MCF 10A (cell line): ENCODE results near the gene MIB2. TPM values are rescaled to one million over a fixed set of nuclear protein-coding genes. Genes with fewer than 3 reads are reported as not detected.

Source experiments
- BruUV-seq: library from RNA; stranded (reverse); fragments of 400-500 nt; replicated peaks from 2 replicates; lab custom pipeline; 2021; lab: Mats Ljungman, UMichigan
- CTCF ChIA-PET: fragments of 300-600 bp; sonication (Branson Sonifier 250); formaldehyde crosslinking; extraction: SDS; loops from one replicate; lab custom pipeline; 2021; ENCODE audit warnings: antibody characterized with exemption, inconsistent platforms; lab: Yijun Ruan, JAX
- POLR2A ChIA-PET: fragments of 300-600, 350-650 bp; sonication (Branson Sonifier 250); formaldehyde crosslinking; extraction: SDS; loops from one replicate; lab custom pipeline; 2020; ENCODE audit warnings: antibody characterized with exemption, inconsistent platforms; lab: Yijun Ruan, JAX
- DNase-seq: peaks from one replicate; pipeline ENCODE4 v3.0.0-alpha.2; 2018; ENCODE audit not compliant: unreplicated experiment
- H3K27ac Mint-ChIP-seq: one replicate; pipeline ENCODE4 v1.8.0; 2022; ENCODE audit warnings: mild to moderate bottlenecking, low read depth, mixed read lengths; ENCODE audit not compliant: unreplicated experiment
- H3K27me3 Mint-ChIP-seq: one replicate; pipeline ENCODE4 v1.8.0; 2022; ENCODE audit warnings: mixed read lengths; ENCODE audit not compliant: insufficient read depth, unreplicated experiment
- H3K36me3 Mint-ChIP-seq: one replicate; pipeline ENCODE4 v1.8.0; 2022; ENCODE audit warnings: mild to moderate bottlenecking, moderate library complexity, mixed read lengths; ENCODE audit not compliant: insufficient read depth, unreplicated experiment
- H3K4me1 Mint-ChIP-seq: one replicate; pipeline ENCODE4 v1.8.0; 2022; ENCODE audit warnings: mixed read lengths; ENCODE audit not compliant: insufficient read depth, unreplicated experiment
- H3K4me3 Mint-ChIP-seq: one replicate; pipeline ENCODE4 v1.8.0; 2022; ENCODE audit warnings: mild to moderate bottlenecking, moderate library complexity, mixed read lengths; ENCODE audit not compliant: unreplicated experiment
- H3K9me3 Mint-ChIP-seq: one replicate; pipeline ENCODE4 v1.8.0; 2022; ENCODE audit warnings: mixed read lengths; ENCODE audit not compliant: unreplicated experiment
- CTCF ChIP-seq: fragments of 200-600 bp; IDR thresholded peaks from one replicate; pipeline ENCODE4 v1.8.0; 2022; ENCODE audit warnings: antibody characterized with exemption, mild to moderate bottlenecking; ENCODE audit not compliant: unreplicated experiment
- intact Hi-C: fragments of 100-400 bp; cut with micrococcal nuclease; formaldehyde crosslinking; loops from 2 replicates; pipeline ENCODE4 v1.14.1; 2022
- total RNA-seq: library from RNA; stranded (reverse); gene quantifications from 2 replicates; pipeline ENCODE4 v1.2.3, GENCODE V29; 2022

MIB2 gene
- total RNA-seq, 1 experiment from 2014 or later, result 46.4 TPM

GRCh38 chr1:1618396-1619068 is 3.2 kb downstream of the MIB2 start:
- ChIA-PET CTCF (interaction anchor here (0.6 kb wide), 1 partner anchor 177 kb away, joined by 3 read pairs; no protein-coding TSS in a partner anchor), POLR2A (no interaction called here)
- intact Hi-C loops, result no loop called here
- Mint-ChIP-seq H3K9me3 (no peaks in the 10 kb centered on the region), H3K36me3 (peaks cover 7% of the 10 kb centered on the region), H3K4me1 (peaks cover 12% of the 10 kb centered on the region), H3K27me3 (no peaks in the 10 kb centered on the region), H3K27ac (no peak overlapping the region), H3K4me3 (no peak overlapping the region)
- BruUV-seq, result no TSS peak
- no peak for TF ChIP-seq CTCF
- no peak for DNase-seq

- POLR2A ChIA-PET, result no interaction called here
- Mint-ChIP-seq H3K36me3 (peaks cover 7% of the 10 kb centered on the region), H3K4me1 (no peaks in the 10 kb centered on the region), H3K9me3 (no peaks in the 10 kb centered on the region), H3K27ac (no peak overlapping the region), H3K27me3 (no peaks in the 10 kb centered on the region), H3K4me3 (no peak overlapping the region)
- CTCF ChIA-PET, result interaction anchor here (0.6 kb wide), 1 partner anchor 498 kb away, joined by 3 read pairs; no protein-coding TSS in a partner anchor
- no peak for TF ChIP-seq CTCF
- DNase-seq, result no peak
- intact Hi-C loops, result no loop called here
- no TSS peak for BruUV-seq
These were observed 4.6 kb downstream of the MIB2 start for GRCh38 chr1:1619917-1620361.

GRCh38 chr1:1620433-1621139 is 5.3 kb downstream of the MIB2 start:
- H3K27me3 Mint-ChIP-seq, result no peaks in the 10 kb centered on the region
- no TSS peak for BruUV-seq
- H3K9me3 Mint-ChIP-seq, result no peaks in the 10 kb centered on the region
- DNase-seq, result no peak
- H3K36me3 Mint-ChIP-seq, result peaks cover 7% of the 10 kb centered on the region
- intact Hi-C loops, result no loop called here
- no peak for TF ChIP-seq CTCF
- no peaks in the 10 kb centered on the region for H3K4me1 Mint-ChIP-seq
- no peak overlapping the region for H3K4me3 Mint-ChIP-seq
- ChIA-PET CTCF (interaction anchor here (0.6 kb wide), 1 partner anchor 499 kb away, joined by 3 read pairs; no protein-coding TSS in a partner anchor), POLR2A (no interaction called here)
- no peak overlapping the region for H3K27ac Mint-ChIP-seq
